GM23338 (cell line): ENCODE measurements around the gene RINT1. TPM values are rescaled to one million over a fixed set of nuclear protein-coding genes. Genes with fewer than 3 reads are reported as not detected.

Experiments used
- ATAC-seq: fragments of 200-7000 bp; cut with Tn5 transposase; 3 replicates; pipeline ENCODE4 v1.9.1; 2020
- DNase-seq: peaks from one replicate; pipeline ENCODE4 v3.0.0-alpha.2; 2015; ENCODE audit warnings: low spot score
- H2AFZ ChIP-seq: fragments of 200-600 bp; sonication (generic); 2 replicates; pipeline ENCODE4 v1.8.0; 2016; ENCODE audit warnings: antibody characterized with exemption, mild to moderate bottlenecking, moderate library complexity
- H3F3A ChIP-seq: fragments of 200-600 bp; sonication (generic); replicated peaks from 2 replicates; pipeline ENCODE4 v1.8.0; 2017; ENCODE audit warnings: antibody characterized with exemption, mixed run types, low read depth
- H3K27ac ChIP-seq: fragments of 200-600 bp; sonication (generic); 2 replicates; pipeline ENCODE4 v1.6.1; 2016; ENCODE audit warnings: low read depth
- H3K27me3 ChIP-seq: fragments of 200-600 bp; sonication (generic); 2 replicates; pipeline ENCODE4 v1.8.0; 2016; ENCODE audit warnings: mild to moderate bottlenecking, mixed run types, moderate library complexity; ENCODE audit not compliant: insufficient read depth
- H3K36me3 ChIP-seq: fragments of 200-600 bp; sonication (generic); 2 replicates; pipeline ENCODE4 v1.8.0; 2016; ENCODE audit warnings: mild to moderate bottlenecking; ENCODE audit not compliant: insufficient read depth
- H3K4me1 ChIP-seq: fragments of 200-600 bp; sonication (generic); 2 replicates; pipeline ENCODE4 v1.8.0; 2016; ENCODE audit warnings: mild to moderate bottlenecking, moderate library complexity; ENCODE audit not compliant: insufficient read depth
- H3K4me2 ChIP-seq: fragments of 200-600 bp; sonication (generic); 2 replicates; pipeline ENCODE4 v1.7.1; 2017; ENCODE audit warnings: mixed run types
- H3K4me3 ChIP-seq: fragments of 200-600 bp; sonication (generic); 2 replicates; pipeline ENCODE4 v1.6.1; 2016; ENCODE audit warnings: mixed run types
- H3K79me2 ChIP-seq: fragments of 200-600 bp; sonication (generic); replicated peaks from 2 replicates; pipeline ENCODE4 v1.8.0; 2017; ENCODE audit warnings: mild to moderate bottlenecking; ENCODE audit not compliant: insufficient read depth
- H3K9me2 ChIP-seq: fragments of 200-600 bp; sonication (generic); 2 replicates; pipeline ENCODE4 v1.8.0; 2017; ENCODE audit not compliant: insufficient read depth
- H4K20me1 ChIP-seq: fragments of 200-600 bp; sonication (generic); replicated peaks from 2 replicates; pipeline ENCODE4 v1.8.0; 2017; ENCODE audit warnings: mild to moderate bottlenecking; ENCODE audit not compliant: insufficient read depth
- H3K27ac Mint-ChIP-seq: 2 replicates; pipeline ENCODE4 v1.8.0; 2020; ENCODE audit warnings: inconsistent platforms, mild to moderate bottlenecking, moderate library complexity, mixed read lengths
- H3K27me3 Mint-ChIP-seq: 3 replicates; pipeline ENCODE4 v1.8.0; 2022; ENCODE audit warnings: low read depth, mild to moderate bottlenecking, moderate library complexity, mixed read lengths, inconsistent platforms; ENCODE audit not compliant: insufficient read depth, poor library complexity
- H3K36me3 Mint-ChIP-seq: 3 replicates; pipeline ENCODE4 v1.8.0; 2021; ENCODE audit warnings: low read depth, mild to moderate bottlenecking, inconsistent platforms, moderate library complexity, mixed read lengths
- H3K4me1 Mint-ChIP-seq: 3 replicates; pipeline ENCODE4 v1.8.0; 2020; ENCODE audit warnings: mild to moderate bottlenecking, inconsistent platforms, mixed read lengths
- H3K4me3 Mint-ChIP-seq: 3 replicates; pipeline ENCODE4 v1.8.0; 2021; ENCODE audit warnings: moderate library complexity, mild to moderate bottlenecking, inconsistent platforms, mixed read lengths
- H3K9me3 Mint-ChIP-seq: 3 replicates; pipeline ENCODE4 v1.8.0; 2020; ENCODE audit warnings: moderate library complexity, mild to moderate bottlenecking, inconsistent platforms, mixed read lengths
- CREB1 ChIP-seq: fragments of 250-450 bp; sonication (Bioruptor Pico); IDR thresholded peaks from 2 replicates; pipeline ENCODE4 v1.5.0; 2020; ENCODE audit warnings: low read depth, mild to moderate bottlenecking, moderate library complexity
- CTCF ChIP-seq, 2 experiments: fragments of 200-600 bp in 1 of 2; sonication (generic) in 1 of 2; conservative IDR thresholded peaks; 2 replicates each; pipeline versions ENCODE4 v1.5.1 to v1.6.1; 2016 to 2017; ENCODE audit warnings: antibody characterized with exemption in 2 of 2, low read depth in 2 of 2, mild to moderate bottlenecking in 2 of 2, moderate library complexity in 1 of 2
- EZH2 ChIP-seq: fragments of 200-600 bp; sonication (generic); IDR thresholded peaks from one replicate; pipeline ENCODE4 v1.8.0; 2017; ENCODE audit warnings: antibody characterized with exemption, mild to moderate bottlenecking, low read depth; ENCODE audit not compliant: unreplicated experiment
- EZH2phosphoT487 ChIP-seq: fragments of 200-600 bp; sonication (generic); IDR thresholded peaks from one replicate; pipeline ENCODE4 v1.8.1; 2018; ENCODE audit warnings: antibody characterized with exemption; ENCODE audit not compliant: unreplicated experiment
- REST ChIP-seq: IDR thresholded peaks from one replicate; pipeline ENCODE4 v1.6.1; 2018; ENCODE audit warnings: antibody characterized with exemption; ENCODE audit not compliant: unreplicated experiment
- ZNF114 ChIP-seq: fragments of 250-450 bp; sonication (Bioruptor Pico); IDR thresholded peaks from 2 replicates; pipeline ENCODE4 v1.5.0; 2020; ENCODE audit warnings: mild to moderate bottlenecking, moderate library complexity
- ZNF462 ChIP-seq: fragments of 250-450 bp; sonication (Bioruptor Pico); IDR thresholded peaks from 2 replicates; pipeline ENCODE4 v1.5.0; 2020; ENCODE audit warnings: mild to moderate bottlenecking, moderate library complexity
- polyA plus RNA-seq: library from polyadenylated mRNA; unstranded; fragments of >200 nt; fragmentation: Nextera tagmentation; extraction: Ambion mirVana; gene quantifications from 2 replicates; pipeline ENCODE4 v1.2.1, GENCODE V29; 2016
- total RNA-seq: library from RNA; depleted of rRNA; stranded (reverse); fragments of >200 nt; shearing (Covaris generic); gene quantifications from 2 replicates; pipeline ENCODE4 v1.2.3, GENCODE V29; 2014

The RINT1 gene
- total and polyA plus RNA-seq, 2 experiments from 2014 or later: 18.5 to 31.2 TPM

- H2AFZ ChIP-seq: no peak overlapping the region
Observed at GRCh38 chr7:105519353-105519752, 12.6 kb upstream of the RINT1 start.

More at GRCh38 chr7:105519353-105519752, 12.6 kb upstream of the RINT1 start:
- peak overlapping the region; percentile 19 for H3K27ac ChIP-seq
- peaks cover 9% of the 10 kb centered on the region; the same call in 1 of the 2 replicates for H3F3A ChIP-seq
- no peaks in the 10 kb centered on the region; the same call in 1 of the 3 replicates for H3K9me3 Mint-ChIP-seq
- H3K4me2 ChIP-seq: 0 out of 2 replicates have a peak overlapping the region, but pooled peaks have one; percentile 32
- H4K20me1 ChIP-seq: peaks cover 34% of the 10 kb centered on the region
- H3K36me3 Mint-ChIP-seq: peaks cover 45% of the 10 kb centered on the region
- peaks cover 10% of the 10 kb centered on the region; the same call in 2 of the 3 replicates for H3K4me1 Mint-ChIP-seq
- H3K27me3 ChIP-seq: 0 out of 2 replicates have a peak, but pooled peaks cover 5% of the 10 kb centered on the region
- H3K4me3 ChIP-seq: no peak overlapping the region
- H3K36me3 ChIP-seq: peaks cover 7% of the 10 kb centered on the region
- H3K9me2 ChIP-seq: no peaks in the 10 kb centered on the region
- H3K4me3 Mint-ChIP-seq: peak overlapping the region; percentile 61
- no peak for ATAC-seq
- TF ChIP-seq CREB1: no peak
- TF ChIP-seq CTCF (conservative IDR thresholded peaks at IDR 0.05; ENCODE audit: low read depth in 2 of 2): no peak
- no peak for TF ChIP-seq REST
- TF ChIP-seq EZH2phosphoT487: no peak
- no peak for TF ChIP-seq ZNF462 (CRISPR knock-in tag)
- no peak for TF ChIP-seq ZNF114 (CRISPR knock-in tag)
- TF ChIP-seq EZH2: no peak
- DNase-seq: no peak
- peaks cover 72% of the 10 kb centered on the region for H3K79me2 ChIP-seq
- 0 out of 2 replicates have a peak, but pooled peaks cover 5% of the 10 kb centered on the region for H3K4me1 ChIP-seq
- H3K27me3 Mint-ChIP-seq: peaks cover 4% of the 10 kb centered on the region
- 0 out of 2 replicates have a peak overlapping the region, but pooled peaks have one; percentile 2 for H3K27ac Mint-ChIP-seq
